ENCODE measurements around the gene KLF1.
"Not testable (repeated sequence)": the region's sequence is repeated elsewhere in the genome, so short reads cannot be mapped to it uniquely, and the experiment has no call there.

KLF1 gene

GRCh38 chr19:12866416-12867119 is 20.4 kb downstream of the KLF1 start:
- DNase-seq: no peak

DNA sequence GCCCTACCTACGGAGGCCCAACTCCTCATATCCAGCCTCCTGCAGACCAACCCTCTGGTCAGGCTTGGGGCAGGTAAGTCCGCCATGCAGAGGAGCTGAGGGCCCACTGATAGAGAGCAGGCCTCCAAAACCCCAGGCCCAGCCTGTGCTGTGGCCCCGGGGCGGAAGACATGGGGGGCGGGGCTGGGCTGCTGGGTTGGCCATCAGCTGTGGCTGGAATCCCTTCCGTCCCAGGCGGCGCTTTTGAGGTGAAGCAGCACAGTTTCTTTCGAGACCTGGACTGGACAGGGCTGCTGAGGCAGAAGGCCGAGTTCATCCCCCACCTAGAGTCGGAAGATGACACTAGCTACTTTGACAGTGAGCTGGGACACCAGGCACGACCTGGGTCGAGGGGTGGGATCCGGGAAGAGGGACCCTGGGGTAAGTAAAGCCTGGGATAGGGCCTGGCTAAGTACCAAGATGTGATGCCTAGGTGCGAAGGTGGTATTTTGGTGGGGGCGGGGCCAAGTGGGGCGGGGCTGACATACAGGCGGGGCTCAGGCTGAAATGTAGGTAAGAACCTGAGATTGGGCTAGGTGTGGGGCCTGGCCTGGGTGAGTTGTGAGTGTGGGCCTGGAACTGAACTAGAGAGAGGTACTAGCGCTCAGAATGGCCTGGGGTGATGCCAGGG is 21.1 kb downstream of the KLF1 start:
- no peak for DNase-seq

GRCh38 chr19:12864721-12865715 is 22.0 kb downstream of the KLF1 start:
- no peak for DNase-seq

GRCh38 chr19:12864143-12864542 is 22.9 kb downstream of the KLF1 start:
- DNase-seq: no peak

DNA sequence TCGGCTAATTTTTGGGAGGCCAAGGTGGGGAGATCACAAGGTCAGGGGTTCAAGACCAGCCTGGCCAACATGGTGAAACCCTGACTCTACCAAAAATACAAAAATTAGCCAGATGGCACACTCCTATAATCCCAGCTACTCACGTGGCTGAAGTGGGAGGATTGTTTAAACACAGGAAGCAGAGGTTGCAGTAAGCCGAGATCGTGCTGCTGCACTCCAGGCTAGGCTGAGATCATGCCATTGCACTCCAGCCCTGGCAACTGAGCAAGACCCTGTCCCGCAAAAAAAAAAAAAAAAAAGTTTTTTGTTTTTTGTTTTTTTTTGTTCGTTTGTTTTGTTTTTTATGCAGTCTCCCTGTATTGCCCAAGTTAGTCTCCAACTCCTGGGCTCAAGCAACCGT is 27.5 kb downstream of the KLF1 start:
- DNase-seq: no peak

GRCh38 chr19:12858041-12858928 is 28.7 kb downstream of the KLF1 start:
- DNase-seq: no peak

- DNase-seq: no peak
These were observed 30.3 kb downstream of the KLF1 start for GRCh38 chr19:12856653-12857052.

DNA sequence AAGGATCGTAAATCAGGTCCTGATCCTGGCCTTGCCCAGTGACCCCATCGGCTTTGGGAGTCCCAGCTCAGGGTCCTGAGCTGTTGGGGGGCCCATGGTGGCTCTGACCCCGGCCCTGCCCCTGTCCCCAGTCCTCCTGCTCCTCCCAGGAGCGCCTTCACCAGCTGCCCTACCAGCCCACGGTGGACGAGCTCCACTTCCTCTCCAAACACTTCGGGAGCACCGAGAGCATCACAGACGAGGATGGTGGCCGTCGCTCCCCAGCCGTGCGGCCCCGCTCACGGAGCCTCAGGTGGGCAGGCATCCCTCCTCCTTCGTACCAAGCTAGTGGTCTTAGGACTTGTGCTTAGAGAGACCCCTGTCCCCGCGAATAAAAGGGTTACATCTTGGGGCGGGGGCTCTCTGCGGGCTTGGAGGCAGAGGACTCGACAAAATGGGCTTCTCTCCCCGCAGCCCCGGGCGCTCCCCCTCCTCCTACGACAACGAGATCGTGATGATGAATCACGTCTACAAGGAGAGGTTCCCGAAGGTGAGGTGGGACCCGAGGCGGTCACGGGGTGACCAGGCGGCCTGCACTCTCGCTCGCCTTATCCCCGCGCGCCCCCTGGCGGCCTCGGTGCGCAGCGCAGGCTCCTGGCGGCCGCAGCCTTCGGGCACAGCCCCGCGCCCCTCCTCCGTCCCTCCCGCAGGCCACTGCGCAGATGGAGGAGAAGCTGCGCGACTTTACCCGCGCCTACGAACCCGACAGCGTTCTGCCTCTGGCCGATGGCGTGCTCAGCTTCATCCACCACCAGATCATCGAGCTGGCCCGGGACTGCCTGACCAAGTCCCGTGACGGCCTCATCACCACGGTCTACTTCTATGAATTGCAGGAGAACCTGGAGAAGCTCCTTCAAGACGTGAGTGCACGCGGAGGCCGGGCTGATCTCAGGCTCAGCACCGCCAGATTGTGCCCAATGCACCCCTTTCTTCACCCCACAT is 39.6 kb downstream of the KLF1 start:
- peak; percentile 87 for DNase-seq

DNA sequence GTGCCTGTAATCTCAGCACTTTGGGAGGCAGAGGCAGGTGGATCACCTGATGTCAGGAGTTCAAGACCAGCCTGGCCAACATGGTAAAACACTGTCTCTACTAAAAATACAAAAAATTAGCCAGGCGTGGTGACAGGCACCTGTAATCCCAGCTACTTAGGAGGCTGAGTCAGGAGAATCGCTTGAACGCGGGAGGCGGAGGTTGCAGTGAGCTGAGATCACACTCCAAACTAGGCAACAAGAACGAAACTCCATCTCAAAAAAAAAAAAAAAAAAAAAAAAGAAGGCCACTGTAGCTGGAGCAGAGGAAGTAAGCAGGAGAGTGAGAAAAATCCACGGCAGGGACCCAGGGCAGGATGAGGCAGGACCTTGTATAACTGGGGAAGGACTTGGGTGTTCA is 40.4 kb downstream of the KLF1 start:
- not testable (repeated sequence) for DNase-seq

DNA sequence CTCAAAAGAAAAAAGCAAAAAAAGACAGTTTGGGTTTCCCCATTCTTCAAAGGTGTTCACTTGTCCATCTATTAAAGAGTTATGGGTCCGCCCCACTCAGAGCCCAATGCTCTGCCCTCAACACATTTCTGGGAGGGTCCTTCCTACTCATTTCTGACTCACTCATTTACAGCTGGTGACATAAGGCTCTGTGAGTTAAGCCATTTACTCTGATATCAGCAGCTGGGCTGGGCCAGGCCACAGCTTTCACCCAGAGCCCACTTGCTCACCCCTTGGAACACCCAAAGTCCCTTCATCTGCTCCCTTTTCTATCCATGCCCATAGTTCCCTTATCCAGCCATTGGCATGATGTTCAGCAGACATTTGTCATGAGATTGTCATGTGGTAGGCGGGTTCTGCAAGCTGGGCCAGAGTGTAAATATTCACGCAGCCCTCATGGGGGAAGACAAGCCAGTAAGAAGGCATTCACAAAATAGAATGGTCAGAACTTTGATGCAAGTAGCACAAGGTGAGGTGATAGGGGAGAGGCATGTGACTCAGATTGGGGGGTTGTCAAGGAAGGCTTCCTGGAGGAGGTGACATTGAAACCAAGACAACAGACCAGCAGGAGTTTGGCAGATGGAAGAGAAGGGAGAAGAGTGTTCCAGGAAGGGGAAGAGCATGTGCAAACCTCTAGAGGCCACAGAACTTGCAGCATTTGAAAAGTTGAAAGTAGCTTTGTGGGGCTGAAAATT is 42.8 kb downstream of the KLF1 start:
- DNase-seq: no peak

- no peak for DNase-seq
These were observed 43.7 kb downstream of the KLF1 start for GRCh38 chr19:12843328-12843727.

- no peak for DNase-seq
These were observed 44.5 kb downstream of the KLF1 start for GRCh38 chr19:12842511-12842910.

DNA sequence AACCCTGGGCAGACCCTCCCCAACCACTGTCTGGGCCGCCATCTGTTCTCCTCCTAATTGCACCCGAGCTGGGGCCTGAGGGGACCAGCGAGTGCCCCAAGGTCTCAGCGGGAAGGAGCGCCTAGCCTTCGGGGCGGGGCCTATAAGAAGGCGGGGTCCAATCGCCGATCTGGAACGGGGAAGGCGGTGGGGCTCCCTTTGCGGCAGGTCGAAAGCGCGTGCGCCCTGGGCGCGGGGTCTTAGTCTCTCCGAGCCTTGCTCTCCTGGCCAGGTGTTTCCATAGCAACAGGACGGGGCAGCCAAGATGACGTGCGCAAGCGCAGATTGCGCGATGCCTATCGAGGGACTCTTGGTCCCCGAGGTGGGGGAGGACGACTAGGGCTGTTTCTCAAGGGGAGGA is 45.9 kb downstream of the KLF1 start:
- DNase-seq: peak; percentile 99

DNA sequence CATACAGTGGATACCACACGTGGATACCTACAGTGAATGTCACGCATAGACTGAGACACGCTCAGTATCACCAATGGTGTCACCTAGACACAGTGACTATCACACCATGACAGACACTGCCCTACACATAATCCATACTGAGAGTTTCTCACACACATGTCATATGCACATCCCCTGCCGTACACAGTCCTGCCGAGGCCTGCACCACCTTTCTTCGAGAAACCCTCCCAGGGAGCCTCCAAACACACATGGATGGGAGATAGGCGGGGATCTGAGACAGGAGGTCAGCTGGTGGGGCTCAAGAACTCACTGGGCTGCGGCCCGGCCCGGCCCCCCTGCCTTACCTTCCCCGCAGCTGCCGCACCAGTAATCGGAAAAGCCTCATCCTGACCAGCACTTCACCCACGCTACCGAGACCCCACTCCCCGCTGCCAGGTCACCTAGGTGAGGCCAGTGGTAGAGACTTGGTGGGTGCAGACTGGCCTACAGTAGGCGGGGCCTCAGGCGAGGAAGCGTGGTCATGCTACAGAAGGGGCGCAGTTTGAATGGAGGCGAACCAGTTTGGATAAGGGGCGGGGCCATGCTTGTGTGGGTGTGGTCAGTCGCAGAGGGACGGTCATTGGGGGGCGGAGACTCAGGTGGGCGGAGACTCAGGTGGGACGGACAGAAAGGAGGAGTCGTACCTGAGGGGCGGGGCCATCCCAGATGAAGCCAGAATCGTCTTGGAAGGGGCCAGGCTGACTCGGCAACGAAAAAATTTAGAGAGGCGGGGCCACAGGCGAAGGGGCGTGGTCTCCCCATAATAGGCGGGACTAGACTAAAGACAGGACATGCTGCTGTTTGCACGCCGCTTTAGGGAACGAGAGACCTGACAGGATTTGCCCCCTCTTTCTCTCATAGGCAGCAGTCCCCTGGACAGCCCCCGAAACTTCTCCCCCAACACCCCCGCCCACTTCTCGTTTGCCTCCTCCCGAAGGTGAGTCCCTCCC is 46.6 kb downstream of the KLF1 start:
- peak; percentile 95 for DNase-seq

DNA sequence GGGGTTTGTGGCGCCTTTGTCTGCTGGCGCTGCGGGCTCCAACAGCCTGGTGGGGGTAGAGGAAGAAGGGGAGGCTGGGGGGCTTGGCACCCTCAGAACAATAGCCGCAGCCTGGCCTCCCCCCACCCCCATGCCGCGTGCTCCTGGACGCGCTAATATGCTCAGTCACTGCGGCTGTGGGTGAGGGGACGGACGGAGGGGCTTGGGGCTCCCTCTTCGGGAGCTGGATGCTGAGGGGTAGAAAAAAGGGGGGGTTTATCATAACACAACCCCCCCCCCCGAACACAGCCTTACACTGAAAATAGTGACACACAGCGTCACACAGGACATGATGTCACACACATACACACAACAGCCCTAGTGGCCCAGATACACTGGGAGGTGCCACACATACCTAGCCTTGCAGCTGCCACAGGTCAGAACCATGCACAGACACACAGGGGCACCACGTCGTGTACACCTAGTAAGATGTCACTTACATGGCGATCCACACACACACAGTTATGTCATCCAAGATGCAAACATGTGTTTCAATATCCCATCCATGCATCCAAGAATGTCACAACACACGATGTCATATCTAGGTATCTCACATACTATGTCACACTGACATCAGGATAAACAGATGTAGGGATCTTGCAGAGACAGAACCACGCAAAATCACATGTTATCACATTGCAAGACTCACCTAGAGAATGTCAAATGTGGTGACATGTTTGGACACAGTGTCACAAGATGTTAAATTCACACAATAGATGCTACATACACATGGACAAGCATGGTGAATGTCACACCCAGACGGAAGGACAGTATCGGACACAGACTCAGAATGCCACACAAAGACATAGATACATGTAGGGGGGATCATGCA is 47.9 kb downstream of the KLF1 start:
- DNase-seq: peak; percentile 68

- peak; percentile 90 for DNase-seq
These were observed 48.7 kb downstream of the KLF1 start, which contains the start of gene MAST1 for GRCh38 chr19:12838182-12838885. MAST1 (plus strand) TSS chr19:12838515; CDS start chr19:12838573, 58 bp downstream.

DNA sequence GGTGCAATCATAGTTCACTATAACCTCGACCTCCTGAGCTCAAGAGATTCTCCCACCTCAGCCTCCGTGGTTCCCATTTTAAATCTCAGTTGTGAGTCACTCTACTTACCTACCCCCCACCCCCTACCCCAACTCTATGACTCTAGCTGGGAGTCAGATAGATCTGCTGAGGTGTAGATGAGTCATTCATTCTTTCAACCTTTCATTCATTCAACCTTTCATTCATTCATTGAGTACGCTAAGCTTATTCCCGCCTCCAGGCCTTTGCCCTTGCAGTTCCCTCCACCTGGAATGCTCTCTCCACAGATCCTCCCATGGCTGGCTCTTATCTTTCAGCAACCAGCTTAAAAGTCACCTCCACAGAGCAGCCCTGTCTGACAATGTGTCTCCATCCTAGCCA is 49.8 kb downstream of the KLF1 start:
- peak; percentile 28 for DNase-seq
